Measurements from ENCODE around the gene KRT3.

The KRT3 gene

DNA sequence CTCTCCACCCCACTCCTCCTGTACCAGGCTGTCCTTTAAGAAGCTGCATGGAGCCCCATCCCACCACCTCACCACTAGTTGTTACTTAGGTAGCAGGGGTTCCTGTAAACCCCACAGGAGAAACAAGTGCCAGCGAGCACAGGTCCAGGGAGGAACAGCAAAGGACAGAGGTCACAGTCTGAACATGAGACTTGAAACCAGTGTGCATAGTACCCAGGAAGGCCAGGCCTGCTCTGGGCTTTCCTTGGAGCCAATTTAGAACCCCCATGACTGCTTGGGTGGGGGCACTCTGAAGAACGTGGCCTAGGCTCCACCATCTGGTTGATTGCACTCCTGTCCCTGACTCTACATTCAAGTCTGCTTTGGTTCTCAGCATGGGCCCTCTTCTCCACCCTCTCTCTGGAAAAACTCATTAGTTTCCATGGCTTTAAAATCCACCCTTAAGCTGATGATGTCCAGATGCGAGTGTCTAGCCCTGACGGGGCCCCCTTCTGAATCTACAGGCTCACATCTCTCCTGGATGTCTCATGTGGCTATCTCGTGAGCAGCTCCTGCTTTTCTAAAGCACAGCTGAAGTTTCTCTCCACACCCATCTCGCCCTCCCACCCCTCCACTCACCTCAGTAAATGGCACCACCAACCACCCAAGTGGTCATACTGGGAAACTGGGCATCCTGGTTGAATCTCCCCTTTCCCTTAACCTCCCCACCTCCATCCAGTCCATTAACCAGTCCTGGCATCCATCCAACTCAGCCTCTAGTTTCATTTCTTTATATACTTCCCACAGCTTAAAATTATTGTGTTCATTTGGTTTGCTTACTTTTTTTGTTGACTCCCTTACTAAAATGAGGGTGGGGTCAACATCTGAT, 8.4 kb downstream of the KRT3 start:
- Histone ChIP-seq H3K4me3 (ENCODE audit: low read depth, low read length) (no peak overlapping the region), H3K27ac (no peak overlapping the region), H3K36me3 (replicated peaks) (no peaks in the 10 kb centered on the region), H3K27me3 (replicated peaks) (peaks cover 14% of the 10 kb centered on the region)
- no peak for DNase-seq
- TF ChIP-seq CTCF (IDR thresholded peaks at IDR 0.05; ENCODE audit: low read depth, low read length, missing control alignments) = no peak
- in situ Hi-C loops (cut with HindIII; ENCODE audit: low pct_ligation_motif_present, low sequenced_read_pairs) = no loop called here

GRCh38 chr12:52784909-52785308, 11.0 kb downstream of the KRT3 start:
- H3K36me3 ChIP-seq (replicated peaks) = no peaks in the 10 kb centered on the region

GRCh38 chr12:52783563-52784316, 12.2 kb downstream of the KRT3 start:
- no peaks in the 10 kb centered on the region for H3K36me3 ChIP-seq (replicated peaks)
- in situ Hi-C loops (cut with HindIII; ENCODE audit: low pct_ligation_motif_present, low sequenced_read_pairs) = no loop called here
- no peak for TF ChIP-seq CTCF (IDR thresholded peaks at IDR 0.05; ENCODE audit: low read depth, low read length, missing control alignments)
- no peak overlapping the region for H3K27ac ChIP-seq
- no peak for DNase-seq
- no peak overlapping the region for H3K4me3 ChIP-seq (ENCODE audit: low read depth, low read length)
- H3K27me3 ChIP-seq (replicated peaks) = peaks cover 9% of the 10 kb centered on the region

More at GRCh38 chr12:52784909-52785308, 11.0 kb downstream of the KRT3 start:
- in situ Hi-C loops (cut with HindIII; ENCODE audit: low pct_ligation_motif_present, low sequenced_read_pairs) = no loop called here
- peaks cover 10% of the 10 kb centered on the region for H3K27me3 ChIP-seq (replicated peaks)
- no peak for TF ChIP-seq CTCF (IDR thresholded peaks at IDR 0.05; ENCODE audit: low read depth, low read length, missing control alignments)
- H3K4me3 ChIP-seq (ENCODE audit: low read depth, low read length) = no peak overlapping the region
- DNase-seq = no peak
- H3K27ac ChIP-seq = no peak overlapping the region

DNA sequence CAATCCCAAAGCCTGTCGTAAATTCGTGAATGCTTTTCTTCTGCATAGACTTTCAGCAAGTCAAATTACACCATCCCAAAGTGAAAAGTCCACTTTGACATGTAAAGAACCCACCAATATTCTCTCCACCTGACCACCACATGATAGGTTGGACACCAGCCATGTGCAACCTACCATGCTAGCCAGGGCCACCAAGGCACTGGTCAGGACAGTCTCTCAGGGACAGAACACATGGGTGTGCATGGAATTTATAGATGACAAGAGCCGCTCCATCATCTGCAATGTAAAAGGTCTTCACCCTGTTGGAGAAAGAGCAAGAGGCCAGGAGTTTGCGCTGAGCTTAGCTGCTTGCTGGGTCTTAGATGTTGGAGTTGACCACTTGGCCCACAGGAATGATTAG, 13.4 kb downstream of the KRT3 start:
- in situ Hi-C loops (cut with HindIII; ENCODE audit: low pct_ligation_motif_present, low sequenced_read_pairs) = no loop called here
- H3K4me3 ChIP-seq (ENCODE audit: low read depth, low read length) = no peak overlapping the region
- no peak for TF ChIP-seq CTCF (IDR thresholded peaks at IDR 0.05; ENCODE audit: low read depth, low read length, missing control alignments)
- no peak overlapping the region for H3K27ac ChIP-seq
- DNase-seq = no peak
- no peaks in the 10 kb centered on the region for H3K36me3 ChIP-seq (replicated peaks)
- peaks cover 11% of the 10 kb centered on the region for H3K27me3 ChIP-seq (replicated peaks)

DNA sequence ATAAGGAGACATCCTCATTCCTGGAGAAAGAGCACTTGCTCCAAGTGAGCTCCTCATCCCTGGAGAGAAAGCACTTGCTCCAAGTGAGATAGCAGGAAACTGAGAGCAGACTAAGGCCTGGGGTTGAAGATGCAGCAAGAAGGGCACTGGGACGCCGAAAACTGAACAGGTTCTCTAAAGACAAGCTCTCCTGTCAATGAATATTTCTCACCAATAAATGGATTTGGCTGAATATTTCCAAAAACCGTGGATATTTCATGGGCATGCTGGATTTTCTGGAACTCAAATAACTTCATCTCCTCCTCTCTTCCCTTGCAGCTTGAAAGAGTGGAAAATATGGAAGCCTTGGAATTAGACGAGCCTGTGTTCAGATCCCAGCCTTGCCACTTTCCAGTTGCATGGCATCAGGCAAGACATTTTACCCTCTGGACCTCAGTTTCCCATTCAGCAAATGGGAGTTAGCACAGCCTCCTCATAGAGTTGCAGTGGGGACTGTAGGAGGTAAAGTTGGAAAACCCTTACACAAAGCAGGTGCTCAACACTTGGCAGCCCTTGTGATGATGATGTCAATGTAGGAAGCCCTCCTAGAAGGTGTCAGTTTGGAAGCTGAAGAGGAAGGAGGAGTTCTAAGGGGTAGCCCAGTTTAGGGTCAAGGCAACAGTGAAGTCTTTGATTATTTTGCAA, 14.4 kb downstream of the KRT3 start:
- no peak for DNase-seq
- no peak overlapping the region for H3K27ac ChIP-seq
- in situ Hi-C loops (cut with HindIII; ENCODE audit: low pct_ligation_motif_present, low sequenced_read_pairs) = no loop called here
- peaks cover 11% of the 10 kb centered on the region for H3K27me3 ChIP-seq (replicated peaks)
- TF ChIP-seq CTCF (IDR thresholded peaks at IDR 0.05; ENCODE audit: low read depth, low read length, missing control alignments) = no peak
- no peaks in the 10 kb centered on the region for H3K36me3 ChIP-seq (replicated peaks)
- no peak overlapping the region for H3K4me3 ChIP-seq (ENCODE audit: low read depth, low read length)

All from brain microvascular endothelial cell (primary cell).